ENCODE data around the gene C8B.

Gene C8B

DNA sequence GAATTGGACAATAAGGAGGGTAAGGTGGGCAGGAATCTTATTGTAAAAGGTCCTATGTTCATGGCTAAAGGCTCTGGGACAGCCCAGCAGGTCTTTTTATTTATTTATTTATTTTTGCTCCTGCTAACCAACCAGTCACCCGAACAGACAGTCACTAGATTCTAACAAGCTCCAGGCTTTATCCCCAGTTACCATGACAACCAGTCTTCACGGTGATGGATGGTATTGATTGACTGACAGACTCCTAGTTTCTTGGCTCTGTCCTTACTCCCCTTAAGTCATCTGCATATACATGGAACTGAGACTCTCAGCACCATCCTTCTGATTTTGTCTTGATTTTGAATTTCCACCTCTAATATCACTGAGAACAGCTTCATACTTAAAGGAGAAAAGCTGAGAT lies 66.9 kb downstream of the C8B start:
- DNase-seq (ENCODE audit: low read depth): no peak

DNA sequence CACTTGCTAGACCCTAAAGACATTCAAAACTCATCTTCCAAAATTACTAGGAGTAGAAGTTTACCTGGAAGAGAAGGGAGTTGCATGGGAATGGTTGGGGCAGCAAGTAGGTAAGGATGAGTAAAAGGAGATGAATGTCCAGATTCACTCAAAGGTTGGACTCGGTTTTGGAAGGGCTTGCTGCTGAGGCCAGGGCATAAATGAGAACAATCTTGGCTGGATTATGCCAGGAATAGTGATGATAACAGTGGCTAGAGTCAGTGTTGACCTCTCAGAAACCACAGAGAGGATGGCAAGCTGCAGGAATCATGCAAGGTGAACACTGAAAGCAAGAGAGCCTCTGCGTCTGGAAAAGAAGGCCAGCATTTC lies 67.8 kb downstream of the C8B start:
- no peak for DNase-seq (ENCODE audit: low read depth)

DNA sequence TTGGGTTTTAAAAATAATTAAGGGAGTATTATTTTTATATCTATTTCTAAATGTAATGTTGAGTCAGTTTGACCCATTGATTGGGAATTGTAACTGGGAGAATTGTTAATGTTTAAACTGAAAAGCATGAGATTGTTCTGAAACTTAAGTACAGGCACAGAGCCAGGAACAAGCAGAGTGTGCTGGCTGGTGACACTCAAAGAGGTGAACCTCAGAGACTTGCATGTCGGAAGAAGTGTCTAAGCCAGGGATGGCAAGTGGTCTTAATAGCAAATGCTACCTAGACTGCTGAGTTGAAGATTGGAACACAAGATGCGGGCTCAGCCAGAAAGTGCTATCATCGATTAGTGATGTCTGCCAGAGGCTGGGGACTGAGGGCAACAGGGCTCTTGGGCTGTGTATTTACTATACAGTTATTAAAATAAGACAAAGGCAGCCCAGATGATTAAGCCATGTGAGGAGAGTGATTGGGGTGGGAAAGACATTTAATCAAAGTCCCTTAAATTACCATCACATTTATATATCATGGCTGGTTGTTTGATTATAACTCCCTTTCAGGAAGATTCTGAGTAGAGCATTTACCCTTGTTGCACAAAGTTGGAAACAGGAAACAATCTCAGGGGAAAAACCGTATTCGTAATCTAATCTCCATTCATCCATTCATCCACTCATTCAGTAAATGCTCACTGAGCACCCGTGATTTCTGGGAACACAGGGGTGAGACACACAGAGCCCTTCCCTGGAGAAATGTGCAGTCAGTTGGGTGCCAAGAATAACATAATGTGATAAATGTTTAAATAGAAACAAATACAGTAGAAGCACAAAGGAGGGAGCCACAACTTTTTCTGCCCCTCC lies 68.4 kb downstream of the C8B start:
- no peak for DNase-seq (ENCODE audit: low read depth)

DNA sequence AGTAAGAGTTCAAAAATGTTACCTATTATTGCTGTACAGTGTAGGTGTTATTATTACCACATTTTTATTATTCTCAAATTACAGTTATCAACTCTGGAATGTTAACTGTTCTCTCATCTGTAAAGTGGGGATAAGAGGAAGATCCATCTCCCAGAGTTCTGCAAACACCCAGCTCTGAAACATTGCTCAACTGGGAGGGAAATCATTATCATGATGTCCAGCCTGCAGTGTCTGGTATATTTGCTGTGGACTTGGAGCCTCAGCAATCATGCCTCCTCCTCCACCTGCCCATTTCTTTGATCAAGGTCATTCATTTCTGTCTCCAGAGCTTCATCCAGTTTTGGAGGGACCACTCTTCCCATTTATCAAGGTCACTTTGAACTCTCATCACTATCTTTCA lies 71.8 kb downstream of the C8B start:
- DNase-seq (ENCODE audit: low read depth): no peak

DNA sequence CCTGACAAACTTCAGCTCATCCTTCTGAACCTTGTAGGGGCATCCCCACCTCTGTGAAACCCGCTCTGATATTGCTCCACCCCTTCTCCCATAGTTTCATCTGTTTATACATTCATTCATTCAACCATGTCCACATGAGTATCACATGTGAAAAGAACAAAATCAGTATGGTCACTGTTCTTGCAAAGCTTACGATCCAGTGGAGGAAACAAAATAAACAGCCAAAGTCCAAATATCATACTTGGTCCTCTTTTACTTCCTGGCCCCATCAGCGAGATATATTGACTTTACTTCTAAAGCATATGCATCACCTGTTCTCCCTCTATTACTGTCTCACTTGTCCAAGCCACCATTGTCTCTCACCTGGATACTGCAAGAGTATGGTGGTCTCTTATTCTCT lies 75.6 kb downstream of the C8B start:
- DNase-seq (ENCODE audit: low read depth): no peak

DNA sequence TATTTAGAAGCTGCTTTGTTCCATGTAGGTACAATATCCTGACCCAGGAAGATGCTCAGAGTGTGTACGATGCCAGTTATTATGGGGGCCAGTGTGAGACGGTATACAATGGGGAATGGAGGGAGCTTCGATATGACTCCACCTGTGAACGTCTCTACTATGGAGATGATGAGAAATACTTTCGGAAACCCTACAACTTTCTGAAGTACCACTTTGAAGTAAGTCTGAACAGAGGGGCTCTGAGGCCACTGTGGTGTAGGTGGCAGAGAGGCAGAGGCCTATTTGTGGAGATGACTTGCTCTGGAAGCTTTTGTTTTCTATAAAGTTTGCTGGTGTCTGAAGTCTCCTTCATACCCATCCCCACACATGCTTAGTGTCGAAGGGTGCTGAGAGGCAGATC lies 84.4 kb downstream of the C8B start:
- no peak for DNase-seq (ENCODE audit: low read depth)

DNA sequence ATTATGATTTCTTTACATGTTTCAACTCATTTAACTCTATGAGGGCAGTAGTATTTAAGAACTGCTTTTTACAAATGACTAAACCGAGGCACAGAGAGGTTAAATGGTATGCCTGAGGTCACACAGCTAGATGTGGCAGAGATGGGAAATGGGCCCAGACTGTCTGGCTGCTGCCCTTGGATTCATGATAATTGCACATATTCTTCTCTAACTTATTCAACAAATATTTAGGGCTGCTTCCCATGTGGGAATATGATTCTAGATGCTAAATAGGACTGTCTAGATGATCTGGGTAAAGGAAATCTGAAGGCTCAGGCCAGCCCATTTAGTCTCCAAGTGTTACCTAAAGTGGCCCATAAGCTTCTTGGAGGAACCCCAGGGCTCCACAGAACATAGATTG lies 85.0 kb downstream of the C8B start:
- no peak for DNase-seq (ENCODE audit: low read depth)

Data from activated T-helper 9 cell treated with anti-CD3 and anti-CD28 coated beads, Interleukin-2, amount 50 U/mL, for 16 hours (primary cell).